T-helper 2 cell treated with Interferon-gamma antibody and Interleukin-4, amounts not matched to agents 5 μg/mL and 100 μg/mL, for 36 hours (primary cell): ENCODE results near the gene FBXW8.
A peak's percentile ranks its signal among the peaks of the same experiment; 100 is the strongest.

Experiments
- DNase-seq: peaks from one replicate; pipeline ENCODE4 v3.0.0; 2021; ENCODE audit warnings: low spot score
- H3K27ac Mint-ChIP-seq: one replicate; pipeline ENCODE4 v1.8.0; 2021; ENCODE audit warnings: mild to moderate bottlenecking, mixed read lengths
- H3K27me3 Mint-ChIP-seq: one replicate; pipeline ENCODE4 v1.8.0; 2021; ENCODE audit warnings: low read depth, mixed read lengths
- H3K36me3 Mint-ChIP-seq: one replicate; pipeline ENCODE4 v1.8.0; 2021; ENCODE audit warnings: low read depth, mixed read lengths
- H3K4me1 Mint-ChIP-seq: one replicate; pipeline ENCODE4 v1.8.0; 2021; ENCODE audit warnings: low read depth, mixed read lengths
- H3K4me3 Mint-ChIP-seq: one replicate; pipeline ENCODE4 v1.8.0; 2022; ENCODE audit warnings: mild to moderate bottlenecking, moderate library complexity, mixed read lengths
- H3K9me3 Mint-ChIP-seq: one replicate; pipeline ENCODE4 v1.8.0; 2021; ENCODE audit warnings: mixed read lengths

The FBXW8 gene

DNA sequence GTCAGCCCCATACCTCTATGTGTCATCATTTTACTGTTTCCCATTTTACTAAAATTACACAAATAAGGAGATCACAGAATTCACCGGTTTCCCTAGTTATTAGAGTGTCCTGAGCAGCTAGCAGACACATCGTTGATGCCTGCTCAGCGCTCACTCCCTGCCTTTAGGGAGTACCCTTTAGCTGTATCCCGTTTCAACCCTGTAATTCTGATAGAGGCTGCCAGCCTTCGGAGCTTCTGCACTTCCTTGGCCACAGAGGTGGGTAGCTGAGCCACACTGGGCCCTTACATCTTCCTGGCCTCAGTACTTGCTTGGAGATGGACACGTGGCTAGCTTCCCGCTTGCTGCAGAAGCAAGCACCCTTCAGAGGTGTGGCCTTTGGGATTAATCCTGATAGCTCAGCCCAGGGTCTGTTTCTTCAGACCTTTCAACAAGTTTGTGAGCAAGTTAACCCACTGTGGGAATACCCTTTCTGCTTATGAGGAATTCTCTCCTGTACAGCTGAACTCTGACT is 14.3 kb upstream of the FBXW8 start:
- no peak overlapping the region for H3K27ac Mint-ChIP-seq
- no peaks in the 10 kb centered on the region for H3K4me1 Mint-ChIP-seq
- peaks cover 30% of the 10 kb centered on the region for H3K27me3 Mint-ChIP-seq
- no peak overlapping the region for H3K4me3 Mint-ChIP-seq
- H3K36me3 Mint-ChIP-seq = no peaks in the 10 kb centered on the region
- DNase-seq = no peak
- no peaks in the 10 kb centered on the region for H3K9me3 Mint-ChIP-seq

DNA sequence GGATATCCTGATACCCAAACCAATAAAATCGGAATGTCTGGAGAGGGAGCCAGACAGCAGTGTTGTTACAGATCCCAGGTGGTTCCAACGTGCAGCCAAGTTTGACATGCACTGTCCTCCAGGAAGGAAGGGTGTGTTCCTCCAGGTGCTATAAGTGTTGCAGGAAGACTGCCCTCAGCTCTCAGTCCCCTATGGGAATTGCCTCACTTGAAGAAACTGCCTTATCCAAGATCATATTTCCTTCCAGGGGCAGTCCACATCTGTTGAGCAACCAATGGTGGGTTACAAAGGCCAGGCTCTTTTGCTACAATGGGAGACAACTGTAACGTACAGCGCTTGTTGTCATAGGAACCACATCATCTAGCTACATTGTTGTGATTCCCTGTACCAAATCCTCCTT is 13.3 kb upstream of the FBXW8 start:
- H3K36me3 Mint-ChIP-seq = no peaks in the 10 kb centered on the region
- no peak overlapping the region for H3K27ac Mint-ChIP-seq
- H3K27me3 Mint-ChIP-seq = peaks cover 39% of the 10 kb centered on the region
- no peaks in the 10 kb centered on the region for H3K4me1 Mint-ChIP-seq
- no peaks in the 10 kb centered on the region for H3K9me3 Mint-ChIP-seq
- H3K4me3 Mint-ChIP-seq = no peak overlapping the region
- DNase-seq = no peak

DNA sequence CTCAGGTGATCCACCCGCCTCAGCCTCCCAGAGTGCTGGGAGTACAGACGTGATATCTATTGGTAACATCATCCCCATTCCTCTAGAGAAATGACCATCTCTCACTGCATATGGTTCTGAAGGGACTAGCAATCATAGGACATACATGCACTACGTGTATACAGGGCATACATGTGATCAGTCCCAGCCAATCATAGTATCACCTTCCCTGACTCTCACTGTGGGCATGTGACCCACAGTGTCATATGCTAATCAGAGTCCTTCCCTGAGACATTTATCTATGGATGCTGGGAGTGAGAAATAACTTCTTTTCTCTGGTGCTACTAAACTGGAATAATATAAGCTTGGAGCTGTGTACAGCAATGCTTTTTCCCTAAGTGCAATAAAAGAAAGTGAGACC is 12.1 kb upstream of the FBXW8 start:
- Mint-ChIP-seq H3K4me3 (no peak overlapping the region), H3K27ac (no peak overlapping the region)
- no peak for DNase-seq

DNA sequence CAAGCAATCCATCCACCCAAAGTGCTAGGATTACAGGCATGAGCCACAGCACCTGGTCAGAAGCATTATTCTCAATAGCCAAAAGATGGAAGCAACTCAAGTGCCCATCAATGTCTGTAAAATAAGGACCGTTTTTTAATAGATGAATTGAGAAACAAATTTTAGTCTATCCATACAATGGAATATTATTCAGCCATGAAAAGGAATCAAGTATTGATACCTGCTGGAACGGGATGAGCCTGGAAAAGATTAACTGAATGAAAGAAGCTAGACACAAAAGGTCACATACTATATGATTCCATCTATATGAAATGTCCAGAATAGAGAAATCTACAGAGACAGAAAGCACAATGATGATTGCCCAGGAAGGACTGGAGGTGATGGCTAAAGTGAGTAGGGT is 9.1 kb upstream of the FBXW8 start:
- Mint-ChIP-seq H3K27ac (no peak overlapping the region), H3K27me3 (peaks cover 46% of the 10 kb centered on the region), H3K4me3 (no peak overlapping the region), H3K36me3 (no peaks in the 10 kb centered on the region), H3K4me1 (no peaks in the 10 kb centered on the region), H3K9me3 (no peaks in the 10 kb centered on the region)
- DNase-seq = no peak

More for the DNA sequence above, 12.1 kb upstream of the FBXW8 start:
- no peaks in the 10 kb centered on the region for H3K36me3 Mint-ChIP-seq
- no peaks in the 10 kb centered on the region for H3K4me1 Mint-ChIP-seq
- H3K9me3 Mint-ChIP-seq = no peaks in the 10 kb centered on the region
- peaks cover 42% of the 10 kb centered on the region for H3K27me3 Mint-ChIP-seq

DNA sequence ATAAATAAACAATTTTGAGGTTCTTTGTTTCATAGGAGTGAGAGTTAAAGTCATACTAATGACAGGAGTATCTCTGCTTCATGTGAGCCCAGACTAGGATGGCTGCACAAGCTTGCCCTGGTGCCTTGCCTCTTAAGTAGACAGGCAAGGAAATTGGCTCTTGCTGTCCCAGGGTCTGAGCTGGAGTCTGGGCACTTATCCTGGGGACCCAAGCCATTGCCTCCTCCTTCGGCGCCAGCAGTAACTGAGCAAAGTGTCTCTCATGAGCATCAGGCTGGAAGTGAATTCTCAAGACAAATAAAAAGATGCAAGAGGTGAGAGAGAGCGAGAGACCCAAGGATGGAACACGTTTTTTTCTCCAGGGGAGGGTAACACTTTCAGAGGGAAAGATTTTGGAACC is 6.9 kb upstream of the FBXW8 start:
- Mint-ChIP-seq H3K27me3 (peaks cover 48% of the 10 kb centered on the region), H3K27ac (no peak overlapping the region), H3K36me3 (no peaks in the 10 kb centered on the region), H3K4me3 (no peak overlapping the region), H3K9me3 (no peaks in the 10 kb centered on the region), H3K4me1 (no peaks in the 10 kb centered on the region)
- no peak for DNase-seq

DNA sequence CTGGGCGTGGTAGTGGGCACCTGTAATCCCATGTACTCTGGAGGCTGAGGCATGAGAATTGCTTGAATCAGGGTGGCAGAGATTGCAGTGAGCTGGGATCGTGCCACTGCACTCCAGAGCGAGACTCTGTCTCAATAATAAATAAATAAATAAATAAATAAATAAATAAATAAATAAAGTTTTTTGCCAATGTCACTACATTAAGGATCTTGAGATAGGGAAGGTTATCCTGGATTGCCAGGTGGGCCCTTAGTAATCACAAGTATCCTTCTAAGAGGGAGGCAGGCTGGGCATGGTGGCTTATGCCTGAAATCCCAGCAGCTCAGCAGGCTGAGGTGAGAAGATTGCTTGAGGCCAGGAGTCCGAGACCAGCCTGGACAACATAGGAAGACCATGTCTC is 4.5 kb upstream of the FBXW8 start:
- DNase-seq = no peak
- H3K27me3 Mint-ChIP-seq = peaks cover 50% of the 10 kb centered on the region
- H3K4me1 Mint-ChIP-seq = peaks cover 4% of the 10 kb centered on the region
- peaks cover 3% of the 10 kb centered on the region for H3K36me3 Mint-ChIP-seq
- no peak overlapping the region for H3K27ac Mint-ChIP-seq
- H3K4me3 Mint-ChIP-seq = no peak overlapping the region
- peaks cover 4% of the 10 kb centered on the region for H3K9me3 Mint-ChIP-seq

DNA sequence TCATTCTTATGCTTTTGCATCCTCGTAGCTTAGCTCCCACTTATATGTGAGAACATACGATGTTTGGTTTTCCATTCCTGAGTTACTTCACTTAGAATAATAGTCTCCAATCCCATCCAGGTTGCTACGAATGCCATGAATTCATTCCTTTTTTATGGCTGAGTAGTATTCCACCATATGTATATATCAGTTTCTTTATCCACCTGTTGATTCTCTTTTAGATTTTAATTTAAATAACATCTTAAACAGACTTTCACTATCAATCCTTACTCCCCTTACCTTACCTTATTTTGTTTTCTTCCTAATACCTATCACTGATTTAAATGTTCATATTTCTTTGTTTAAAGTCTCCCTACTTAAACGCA is 488 bp upstream of the FBXW8 start:
- H3K4me1 Mint-ChIP-seq = peaks cover 10% of the 10 kb centered on the region
- DNase-seq = no peak
- H3K36me3 Mint-ChIP-seq = peaks cover 7% of the 10 kb centered on the region
- H3K4me3 Mint-ChIP-seq = peak overlapping the region; percentile 93
- peaks cover 4% of the 10 kb centered on the region for H3K9me3 Mint-ChIP-seq
- H3K27ac Mint-ChIP-seq = peak overlapping the region; percentile 74
- peaks cover 38% of the 10 kb centered on the region for H3K27me3 Mint-ChIP-seq

DNA sequence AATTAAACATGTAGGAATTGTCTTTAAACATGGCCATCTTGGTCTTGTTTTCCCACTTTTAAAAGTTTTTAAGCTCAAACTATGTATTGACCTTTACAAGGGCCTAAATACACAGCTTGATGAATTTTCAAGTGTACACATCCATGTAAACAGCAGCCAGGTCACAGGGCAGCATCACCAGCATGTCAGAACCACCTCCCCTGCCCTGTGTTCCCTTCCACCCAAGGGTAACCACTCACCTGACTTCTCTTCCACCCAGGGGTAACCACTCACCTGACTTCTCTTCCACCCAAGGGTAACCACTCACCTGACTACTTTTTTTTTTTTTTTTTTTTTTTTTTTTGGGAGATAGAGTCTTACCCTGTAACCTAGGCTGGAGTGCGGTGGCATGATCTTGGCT is 4.6 kb downstream of the FBXW8 start:
- Mint-ChIP-seq H3K27me3 (peaks cover 39% of the 10 kb centered on the region), H3K9me3 (peaks cover 3% of the 10 kb centered on the region), H3K36me3 (peaks cover 10% of the 10 kb centered on the region), H3K4me1 (peaks cover 26% of the 10 kb centered on the region), H3K27ac (no peak overlapping the region), H3K4me3 (no peak overlapping the region)
- no peak for DNase-seq

DNA sequence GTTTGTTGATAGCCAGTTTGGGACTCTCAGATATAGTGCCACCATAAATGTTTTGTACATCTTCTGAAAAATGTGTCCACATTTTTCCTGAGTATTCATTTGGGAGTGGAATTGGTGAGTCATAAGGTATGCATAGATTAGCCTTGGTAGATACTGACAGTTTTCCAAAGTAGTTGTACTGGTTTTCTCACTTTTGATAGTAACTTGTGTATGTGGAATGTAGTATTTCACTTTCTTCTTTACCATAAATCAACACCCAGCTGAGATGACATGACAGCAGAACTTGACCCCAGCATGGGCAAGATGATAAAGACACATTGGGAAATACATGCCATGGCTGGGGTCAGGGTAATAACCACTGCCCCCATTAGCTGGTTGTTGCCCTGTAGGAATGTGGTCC is 5.4 kb downstream of the FBXW8 start:
- no peak for DNase-seq
- Mint-ChIP-seq H3K36me3 (peaks cover 8% of the 10 kb centered on the region), H3K9me3 (no peaks in the 10 kb centered on the region), H3K4me1 (peaks cover 30% of the 10 kb centered on the region), H3K4me3 (no peak overlapping the region), H3K27ac (no peak overlapping the region), H3K27me3 (peaks cover 43% of the 10 kb centered on the region)

DNA sequence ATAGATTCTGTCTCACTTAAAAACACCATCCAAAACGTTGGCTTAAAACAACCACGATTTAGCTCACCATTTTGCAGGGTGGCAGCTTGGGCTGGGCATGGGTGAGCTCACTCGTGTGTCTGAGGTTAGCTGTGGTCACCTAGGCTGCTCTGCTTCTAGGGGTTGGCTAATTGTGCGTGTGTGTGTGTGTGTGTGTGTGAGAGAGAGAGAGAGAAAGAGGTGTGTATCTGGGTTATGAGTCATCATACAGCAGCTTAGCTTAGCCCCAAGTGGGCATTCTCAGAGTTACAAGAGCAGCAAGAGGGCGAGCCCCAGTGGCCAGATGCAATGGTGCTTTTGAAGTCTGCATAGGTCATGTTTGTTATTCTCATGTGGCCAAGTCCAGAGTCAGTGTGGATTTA is 6.0 kb downstream of the FBXW8 start:
- peaks cover 30% of the 10 kb centered on the region for H3K4me1 Mint-ChIP-seq
- DNase-seq = peak; percentile 4
- H3K27me3 Mint-ChIP-seq = peaks cover 44% of the 10 kb centered on the region
- peaks cover 4% of the 10 kb centered on the region for H3K36me3 Mint-ChIP-seq
- no peak overlapping the region for H3K27ac Mint-ChIP-seq
- H3K9me3 Mint-ChIP-seq = no peaks in the 10 kb centered on the region
- no peak overlapping the region for H3K4me3 Mint-ChIP-seq

DNA sequence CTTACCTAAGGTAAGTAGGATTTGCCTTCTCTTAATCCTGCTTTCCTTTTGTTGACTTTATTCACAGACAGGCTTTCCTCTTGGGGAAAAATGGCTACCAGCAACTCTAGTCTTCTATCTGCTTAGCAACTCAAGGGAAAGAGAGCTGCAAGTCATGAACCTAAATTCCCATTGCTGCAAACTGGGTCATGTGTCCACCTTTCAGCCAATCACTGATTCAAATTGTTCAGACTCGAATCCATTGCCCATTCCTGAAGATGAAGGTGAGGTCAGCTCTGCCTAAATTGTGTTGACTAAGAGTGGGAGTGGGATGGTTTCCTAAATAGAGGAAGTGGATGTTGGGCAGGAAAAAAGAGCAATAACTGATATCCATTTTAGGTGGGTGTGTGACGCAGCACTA is 7.7 kb downstream of the FBXW8 start:
- Mint-ChIP-seq H3K4me1 (peaks cover 41% of the 10 kb centered on the region), H3K27ac (no peak overlapping the region), H3K27me3 (peaks cover 46% of the 10 kb centered on the region), H3K36me3 (peaks cover 4% of the 10 kb centered on the region), H3K4me3 (no peak overlapping the region), H3K9me3 (no peaks in the 10 kb centered on the region)
- no peak for DNase-seq

DNA sequence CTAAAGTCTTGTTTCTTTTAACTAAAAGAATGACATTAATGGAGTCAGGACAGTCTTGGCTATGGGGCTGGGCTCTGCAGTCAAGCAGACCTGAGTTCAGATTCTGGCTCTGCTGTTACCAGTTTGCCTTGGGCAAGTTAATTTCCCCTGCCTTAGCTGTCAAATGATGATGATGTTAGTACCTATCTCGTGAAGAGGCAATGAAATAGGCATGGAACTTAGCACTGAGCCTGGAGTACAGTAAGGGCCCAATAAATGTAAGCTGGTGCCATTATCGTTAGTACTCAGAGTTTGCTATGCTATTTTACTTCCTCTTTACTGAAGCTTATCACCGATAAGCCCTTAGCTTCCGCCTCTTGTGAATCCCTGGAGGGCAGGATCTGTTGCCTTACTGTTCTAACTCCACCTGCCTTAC is 8.5 kb downstream of the FBXW8 start:
- Mint-ChIP-seq H3K36me3 (peaks cover 4% of the 10 kb centered on the region), H3K4me3 (no peak overlapping the region), H3K27me3 (peaks cover 46% of the 10 kb centered on the region), H3K9me3 (no peaks in the 10 kb centered on the region), H3K4me1 (peaks cover 46% of the 10 kb centered on the region), H3K27ac (no peak overlapping the region)
- DNase-seq = no peak

DNA sequence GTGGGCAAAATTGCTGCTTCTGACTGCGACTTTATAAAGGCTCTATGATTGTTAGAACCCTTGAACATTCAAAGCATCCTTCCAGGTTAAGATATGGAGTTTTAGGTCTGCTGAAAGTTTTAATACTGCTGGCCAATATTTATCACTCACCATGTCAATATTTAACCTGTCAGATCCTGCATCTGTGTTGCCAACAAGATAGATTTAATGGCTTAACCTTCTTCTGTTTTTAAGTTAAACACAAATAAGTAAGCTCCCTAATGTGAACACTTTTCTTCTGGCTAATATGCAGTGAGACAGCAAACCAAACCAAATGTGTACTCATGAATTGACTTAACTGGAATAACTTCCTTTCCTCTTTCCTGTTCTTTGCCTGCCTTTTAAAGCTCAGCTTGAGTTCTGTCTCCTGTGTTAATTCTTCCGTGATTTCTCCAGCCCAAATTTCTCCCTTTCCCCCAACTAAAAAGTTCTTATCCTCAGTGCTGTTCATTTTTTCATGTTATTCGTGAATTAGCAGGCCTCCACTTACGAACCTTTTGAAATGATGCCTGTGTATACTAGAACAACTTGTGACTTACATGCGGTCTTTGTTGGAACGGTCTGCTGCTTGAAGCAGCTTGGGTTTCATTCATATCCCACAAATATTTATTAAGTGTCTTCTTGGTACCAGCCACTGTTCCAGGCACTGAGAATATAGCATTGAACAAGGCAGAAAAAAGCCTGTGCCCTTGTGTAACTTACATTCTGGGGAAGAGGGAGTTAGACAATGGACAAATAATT is 9.1 kb downstream of the FBXW8 start:
- no peak overlapping the region for H3K27ac Mint-ChIP-seq
- H3K36me3 Mint-ChIP-seq = peaks cover 4% of the 10 kb centered on the region
- H3K27me3 Mint-ChIP-seq = peaks cover 48% of the 10 kb centered on the region
- no peak overlapping the region for H3K4me3 Mint-ChIP-seq
- no peaks in the 10 kb centered on the region for H3K9me3 Mint-ChIP-seq
- H3K4me1 Mint-ChIP-seq = peaks cover 53% of the 10 kb centered on the region
- DNase-seq = no peak

DNA sequence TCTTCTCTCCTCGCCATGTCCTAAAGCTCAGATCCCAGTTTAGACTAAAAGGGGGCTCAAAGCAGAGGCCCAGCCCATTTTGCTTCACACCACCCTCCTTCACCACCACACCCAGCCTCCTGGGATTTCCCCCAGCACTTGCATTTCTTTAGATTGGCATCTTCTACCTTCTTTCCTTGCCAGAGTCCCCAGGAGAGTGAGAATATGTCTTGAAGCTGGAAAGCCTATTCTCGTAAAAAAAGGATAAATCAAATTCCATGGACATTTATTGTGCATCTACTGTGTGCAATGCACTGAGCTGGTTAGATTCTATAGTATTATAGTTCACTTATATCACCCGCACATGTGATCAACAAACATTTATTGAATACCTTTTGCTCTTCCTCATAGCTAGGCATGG is 10.2 kb downstream of the FBXW8 start:
- H3K4me3 Mint-ChIP-seq = peak overlapping the region; percentile 31

More for the DNA sequence above, 10.2 kb downstream of the FBXW8 start:
- H3K27me3 Mint-ChIP-seq = peaks cover 58% of the 10 kb centered on the region
- peaks cover 4% of the 10 kb centered on the region for H3K36me3 Mint-ChIP-seq
- no peak overlapping the region for H3K27ac Mint-ChIP-seq
- H3K4me1 Mint-ChIP-seq = peaks cover 60% of the 10 kb centered on the region
- no peak for DNase-seq
- no peaks in the 10 kb centered on the region for H3K9me3 Mint-ChIP-seq
